ENCODE measurements around the gene ATG4C. TPM values are rescaled to one million over a fixed set of nuclear protein-coding genes. Genes with fewer than 3 reads are reported as not detected.
"Not testable (repeated sequence)": the region's sequence is repeated elsewhere in the genome, so short reads cannot be mapped to it uniquely, and the experiment has no call there.

Gene ATG4C
- total RNA-seq, 1 experiment from 2014 or later = 6.6 TPM

DNA sequence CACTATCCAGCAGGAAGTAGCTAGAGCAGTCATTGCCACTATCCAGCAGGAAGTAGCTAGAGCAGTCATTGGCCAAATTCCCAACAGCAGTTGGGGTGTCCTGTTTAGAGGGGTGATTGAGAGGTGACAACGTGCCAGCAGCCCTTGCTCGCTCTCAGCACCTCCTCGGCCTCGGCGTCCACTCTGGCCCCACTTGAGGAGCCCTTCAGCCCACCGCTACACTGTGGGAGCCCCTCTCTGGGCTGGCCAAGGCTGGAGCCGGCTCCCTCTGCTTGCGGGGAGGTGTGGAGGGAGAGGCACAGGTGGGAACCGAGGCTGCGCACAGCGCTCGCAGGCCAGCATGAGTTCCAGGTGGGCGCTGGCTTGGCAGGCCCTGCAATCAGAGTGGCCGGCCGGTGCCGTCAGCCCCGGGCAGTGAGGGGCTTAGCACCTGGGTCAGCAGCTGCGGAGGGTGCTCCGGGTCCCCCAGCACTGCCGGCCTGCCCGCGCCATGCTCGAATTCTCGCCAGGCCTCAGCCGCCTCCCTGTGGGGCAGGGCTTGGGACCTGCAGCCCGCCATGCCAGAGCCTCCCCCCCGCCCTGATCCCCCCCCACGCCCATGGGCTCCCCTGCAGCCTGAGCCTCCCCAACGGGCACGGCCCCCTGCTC lies 22.6 kb upstream of the ATG4C start:
- H3K4me3 ChIP-seq = not testable (repeated sequence)

DNA sequence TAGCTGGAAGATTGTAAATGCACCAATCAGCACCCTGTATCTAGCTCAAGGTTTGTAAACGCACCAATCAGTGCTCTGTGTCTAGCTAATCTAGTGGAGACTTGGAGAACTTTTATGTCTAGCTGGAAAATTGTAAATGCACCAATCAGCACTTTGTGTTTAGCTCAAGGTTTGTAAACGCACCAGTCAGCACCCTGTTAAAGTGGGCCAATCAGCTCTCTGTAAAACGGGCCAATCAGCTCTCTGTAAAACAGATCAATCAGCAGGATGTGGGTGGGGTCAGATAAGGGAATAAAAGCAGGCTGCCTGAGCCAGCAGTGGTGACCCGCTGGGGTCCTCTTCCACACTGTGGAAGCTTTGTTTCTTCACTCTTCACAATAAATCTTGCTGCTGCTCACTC lies 21.9 kb upstream of the ATG4C start:
- not testable (repeated sequence) for H3K27me3 ChIP-seq (replicated peaks); H3K36me3 ChIP-seq; DNase-seq (ENCODE audit: low read depth in 1 of 2, low spot score in 2 of 2); H3K4me3 ChIP-seq; H3K9me3 ChIP-seq (replicated peaks); H3K27ac ChIP-seq; H3K4me1 ChIP-seq (replicated peaks)

More for the DNA sequence above, 22.6 kb upstream of the ATG4C start:
- not testable (repeated sequence) for H3K4me1 ChIP-seq (replicated peaks); DNase-seq (ENCODE audit: low read depth in 1 of 2, low spot score in 2 of 2); H3K27ac ChIP-seq; H3K27me3 ChIP-seq (replicated peaks); H3K36me3 ChIP-seq; H3K9me3 ChIP-seq (replicated peaks)

DNA sequence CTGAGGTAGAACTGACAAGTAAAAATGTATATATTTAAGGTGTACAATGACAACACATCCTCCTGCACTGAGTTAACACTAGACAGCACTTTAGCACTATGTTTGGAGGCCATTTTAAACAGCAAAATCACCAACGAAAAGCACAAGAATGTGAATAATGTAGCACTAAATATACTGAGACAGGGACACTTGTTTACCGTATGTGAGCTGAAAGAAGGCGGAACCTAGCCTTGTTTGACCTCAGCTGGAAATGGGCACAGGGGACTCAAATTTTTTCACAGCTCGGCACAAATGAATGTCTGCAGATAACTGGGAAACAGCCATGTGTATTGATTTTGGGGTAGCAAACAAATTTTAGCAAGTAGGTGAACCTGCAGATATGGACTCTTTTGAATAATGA lies 18.0 kb upstream of the ATG4C start:
- H3K27me3 ChIP-seq (replicated peaks) = no peaks in the 10 kb centered on the region
- no peaks in the 10 kb centered on the region for H3K9me3 ChIP-seq (replicated peaks)
- H3K4me1 ChIP-seq (replicated peaks) = no peaks in the 10 kb centered on the region
- H3K27ac ChIP-seq = no peak overlapping the region
- H3K4me3 ChIP-seq = no peak overlapping the region
- no peaks in the 10 kb centered on the region for H3K36me3 ChIP-seq
- no peak for DNase-seq (ENCODE audit: low read depth in 1 of 2, low spot score in 2 of 2)

DNA sequence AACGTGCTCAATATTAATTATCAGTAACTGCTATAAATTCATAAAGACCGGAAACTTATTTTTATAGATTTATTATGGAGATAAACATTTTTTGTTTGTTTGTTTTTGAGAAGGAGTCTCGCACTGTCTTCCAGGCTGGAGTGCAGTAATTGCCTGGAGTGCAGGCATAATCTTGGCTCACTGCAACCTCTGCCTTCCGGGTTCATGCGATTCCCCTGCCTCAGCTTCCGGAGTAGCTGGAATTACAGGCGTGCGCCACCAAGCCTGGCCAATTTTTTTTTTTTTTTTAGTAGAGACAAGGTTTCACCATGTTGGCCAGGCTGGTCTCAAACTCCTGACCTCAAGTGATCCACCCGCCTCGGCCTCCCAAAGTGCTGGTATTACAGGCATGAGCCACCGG lies 15.4 kb upstream of the ATG4C start:
- H3K4me3 ChIP-seq; DNase-seq (ENCODE audit: low read depth in 1 of 2, low spot score in 2 of 2); H3K36me3 ChIP-seq; H3K9me3 ChIP-seq (replicated peaks); H3K27me3 ChIP-seq (replicated peaks); H3K4me1 ChIP-seq (replicated peaks); H3K27ac ChIP-seq: not testable (repeated sequence)

DNA sequence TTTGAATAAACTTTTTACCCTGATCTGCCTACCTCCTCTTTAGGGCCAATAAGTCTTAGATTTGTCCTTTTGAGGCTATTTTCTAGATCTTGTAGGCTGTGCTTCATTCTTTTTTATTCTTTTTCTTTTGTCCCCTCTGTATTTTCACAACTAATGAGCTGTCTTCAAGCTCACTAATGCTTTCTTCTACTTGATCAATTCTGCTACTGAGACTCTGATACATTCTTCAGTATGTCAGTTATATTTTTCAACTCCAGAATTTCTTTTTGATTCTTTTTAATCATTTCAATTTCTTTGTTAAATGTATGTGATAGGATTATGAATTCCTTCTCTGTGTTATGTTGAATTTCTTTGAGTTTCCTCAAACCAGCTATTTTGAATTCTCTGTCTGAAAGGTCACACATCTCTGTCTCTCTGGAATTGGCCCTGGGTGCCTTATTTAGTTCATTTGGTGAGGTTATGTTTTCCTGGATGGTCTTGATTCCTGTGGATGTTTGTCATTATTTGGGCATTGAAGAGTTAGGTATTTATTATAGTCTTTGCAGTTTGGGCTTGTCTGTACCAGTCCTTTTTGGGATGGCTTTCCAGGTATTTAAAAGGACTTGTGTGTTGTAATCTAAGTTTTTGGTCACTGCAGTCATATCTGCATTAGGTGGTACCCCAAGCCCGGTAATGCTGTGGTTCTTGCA lies 11.2 kb upstream of the ATG4C start:
- Histone ChIP-seq H3K27ac (no peak overlapping the region), H3K4me1 (replicated peaks) (no peaks in the 10 kb centered on the region), H3K4me3 (no peak overlapping the region), H3K36me3 (no peaks in the 10 kb centered on the region), H3K9me3 (replicated peaks) (no peaks in the 10 kb centered on the region), H3K27me3 (replicated peaks) (no peaks in the 10 kb centered on the region)
- no peak for DNase-seq (ENCODE audit: low read depth in 1 of 2, low spot score in 2 of 2)

DNA sequence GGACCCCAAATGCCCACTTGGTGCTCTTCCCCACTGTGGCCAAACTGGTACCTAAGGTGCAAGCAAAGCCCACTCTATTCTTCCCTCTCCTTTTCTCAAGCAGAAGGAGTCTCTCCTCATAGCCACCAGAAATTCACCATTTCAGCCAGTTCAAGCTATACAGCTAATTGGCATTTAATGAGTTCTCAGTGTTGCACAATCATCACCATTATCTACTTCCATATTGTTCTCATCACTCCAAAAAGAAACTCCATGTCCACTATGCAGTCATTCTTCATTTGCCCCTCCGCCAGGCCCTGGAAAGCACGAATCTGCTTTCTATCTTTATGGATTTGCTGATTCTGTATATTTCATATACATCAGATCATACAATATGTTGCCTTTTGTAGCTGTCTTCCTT lies 9.9 kb upstream of the ATG4C start:
- Histone ChIP-seq H3K4me1 (replicated peaks) (no peaks in the 10 kb centered on the region), H3K9me3 (replicated peaks) (no peaks in the 10 kb centered on the region), H3K27ac (no peak overlapping the region), H3K27me3 (replicated peaks) (no peaks in the 10 kb centered on the region), H3K36me3 (no peaks in the 10 kb centered on the region), H3K4me3 (no peak overlapping the region)
- no peak for DNase-seq (ENCODE audit: low read depth in 1 of 2, low spot score in 2 of 2)

DNA sequence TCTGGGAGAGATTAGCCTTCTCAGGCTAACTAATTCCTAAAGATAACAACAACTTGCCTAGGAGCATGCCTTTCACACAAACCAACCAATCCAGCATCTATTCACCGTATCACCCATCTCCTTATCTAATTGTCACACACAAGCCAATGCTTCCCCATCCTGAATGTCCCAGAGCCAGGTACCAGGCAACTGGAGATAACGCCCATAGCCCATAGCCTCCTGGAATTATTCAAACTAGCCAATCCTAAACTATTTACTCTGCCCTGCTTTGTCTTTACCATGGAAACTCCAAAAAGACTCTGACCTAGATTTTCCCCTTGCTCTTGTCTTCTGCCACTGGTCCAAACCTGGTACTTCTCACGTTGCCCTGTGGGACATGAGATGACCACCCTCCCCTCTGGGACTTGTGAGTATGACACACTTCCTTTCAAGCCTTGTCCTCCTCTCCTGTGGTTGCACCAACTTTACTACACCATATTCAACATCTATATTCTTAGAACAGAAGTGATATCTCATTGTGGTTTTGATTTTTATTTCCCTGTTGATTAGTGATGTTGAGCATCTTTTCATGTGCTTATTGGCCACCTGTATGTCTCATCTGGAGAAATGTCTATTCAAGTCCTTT lies 8.8 kb upstream of the ATG4C start:
- Histone ChIP-seq H3K9me3 (replicated peaks) (no peaks in the 10 kb centered on the region), H3K27me3 (replicated peaks) (no peaks in the 10 kb centered on the region), H3K27ac (no peak overlapping the region), H3K4me1 (replicated peaks) (no peaks in the 10 kb centered on the region), H3K36me3 (no peaks in the 10 kb centered on the region), H3K4me3 (no peak overlapping the region)
- DNase-seq (ENCODE audit: low read depth in 1 of 2, low spot score in 2 of 2) = no peak

DNA sequence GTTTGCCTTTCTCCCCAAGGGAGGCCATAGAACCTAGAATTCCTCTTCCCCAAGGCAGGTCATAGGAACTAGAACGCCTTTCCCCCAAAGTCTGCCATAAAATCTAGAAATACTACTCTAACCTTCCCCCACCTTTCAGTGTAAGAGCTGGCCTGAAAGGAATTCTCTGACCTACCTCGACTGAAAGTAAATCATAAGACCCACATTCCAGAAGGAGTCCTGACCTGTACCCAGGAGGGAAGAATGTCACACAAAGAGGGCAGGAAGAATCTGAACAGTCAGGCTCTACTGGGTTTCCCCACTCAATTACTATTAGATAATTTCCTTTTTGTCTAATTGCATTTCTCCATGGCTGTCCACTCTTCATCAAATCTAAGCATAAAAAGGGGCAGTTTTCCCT lies 5.7 kb upstream of the ATG4C start:
- Histone ChIP-seq H3K27me3 (replicated peaks) (no peaks in the 10 kb centered on the region), H3K9me3 (replicated peaks) (no peaks in the 10 kb centered on the region), H3K27ac (no peak overlapping the region), H3K4me1 (replicated peaks) (no peaks in the 10 kb centered on the region), H3K36me3 (no peaks in the 10 kb centered on the region), H3K4me3 (no peak overlapping the region)
- no peak for DNase-seq (ENCODE audit: low read depth in 1 of 2, low spot score in 2 of 2)

DNA sequence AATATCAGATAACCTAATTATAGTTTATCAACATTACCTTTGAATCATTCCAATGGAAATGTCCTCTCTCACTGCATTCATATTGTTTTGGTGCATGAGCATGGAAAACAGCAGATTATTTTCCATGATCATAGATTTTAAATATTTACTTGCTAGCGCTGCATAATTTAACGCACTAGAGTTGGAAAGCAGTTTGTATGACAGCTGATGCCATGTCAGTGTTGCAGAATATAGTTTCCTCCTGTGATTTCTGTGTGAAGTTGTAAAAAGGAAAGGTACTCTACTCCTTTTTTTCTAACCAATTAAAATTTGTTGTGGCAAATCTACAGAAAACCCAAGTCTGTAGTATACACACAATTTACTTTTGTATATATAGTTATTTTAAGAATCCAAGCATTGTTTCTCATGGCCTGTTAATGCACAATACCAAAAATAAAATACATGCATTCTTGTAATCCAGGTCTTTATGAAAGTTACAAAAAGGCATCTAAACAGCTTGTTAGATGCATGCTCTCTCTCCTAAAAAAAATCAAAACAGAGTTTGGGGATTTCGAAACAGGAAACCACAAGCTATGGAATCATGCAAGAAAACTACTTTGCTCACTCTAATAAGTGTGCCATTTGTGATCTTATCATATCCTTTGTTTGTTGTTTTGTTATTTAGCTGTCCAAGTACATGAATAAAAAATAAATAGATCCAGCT lies 1.9 kb upstream of the ATG4C start:
- Histone ChIP-seq H3K27ac (no peak overlapping the region), H3K4me3 (no peak overlapping the region), H3K9me3 (replicated peaks) (no peaks in the 10 kb centered on the region), H3K27me3 (replicated peaks) (no peaks in the 10 kb centered on the region), H3K4me1 (replicated peaks) (peaks cover 6% of the 10 kb centered on the region), H3K36me3 (no peaks in the 10 kb centered on the region)
- no peak for DNase-seq (ENCODE audit: low read depth in 1 of 2, low spot score in 2 of 2)

DNA sequence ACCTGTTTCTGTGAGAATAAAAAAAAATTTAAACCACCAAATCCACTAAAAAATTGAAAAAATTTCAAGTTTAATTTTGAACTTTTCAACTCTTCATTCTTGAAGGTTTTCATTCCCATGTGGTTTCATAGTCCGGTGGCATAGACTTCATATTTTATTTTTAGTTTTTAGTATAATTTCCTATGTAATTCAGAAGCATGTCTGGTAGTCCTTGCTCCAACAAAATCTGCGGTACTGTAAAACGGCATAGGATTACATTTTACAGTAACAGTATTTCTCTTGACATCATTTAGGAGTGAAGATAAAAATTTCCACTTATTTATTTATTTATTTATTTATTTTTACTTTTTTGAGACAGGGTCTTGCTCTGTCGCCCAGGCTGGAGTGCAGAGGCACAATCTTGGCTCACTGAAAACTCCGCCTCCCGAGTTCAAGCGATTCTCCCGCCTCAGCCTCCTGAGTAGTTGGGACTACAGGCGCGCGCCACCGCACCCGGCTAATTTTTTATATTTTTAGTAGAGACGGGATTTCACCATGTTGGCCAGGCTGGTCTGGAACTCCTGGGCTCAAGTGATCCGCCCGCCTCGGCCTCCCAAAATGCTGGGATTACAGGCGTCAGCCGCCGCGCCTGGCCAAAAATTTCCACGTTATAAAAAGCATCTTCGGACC lies 1.3 kb upstream of the ATG4C start:
- H3K36me3 ChIP-seq; H3K9me3 ChIP-seq (replicated peaks); DNase-seq (ENCODE audit: low read depth in 1 of 2, low spot score in 2 of 2); H3K4me1 ChIP-seq (replicated peaks); H3K4me3 ChIP-seq; H3K27me3 ChIP-seq (replicated peaks); H3K27ac ChIP-seq: not testable (repeated sequence)

DNA sequence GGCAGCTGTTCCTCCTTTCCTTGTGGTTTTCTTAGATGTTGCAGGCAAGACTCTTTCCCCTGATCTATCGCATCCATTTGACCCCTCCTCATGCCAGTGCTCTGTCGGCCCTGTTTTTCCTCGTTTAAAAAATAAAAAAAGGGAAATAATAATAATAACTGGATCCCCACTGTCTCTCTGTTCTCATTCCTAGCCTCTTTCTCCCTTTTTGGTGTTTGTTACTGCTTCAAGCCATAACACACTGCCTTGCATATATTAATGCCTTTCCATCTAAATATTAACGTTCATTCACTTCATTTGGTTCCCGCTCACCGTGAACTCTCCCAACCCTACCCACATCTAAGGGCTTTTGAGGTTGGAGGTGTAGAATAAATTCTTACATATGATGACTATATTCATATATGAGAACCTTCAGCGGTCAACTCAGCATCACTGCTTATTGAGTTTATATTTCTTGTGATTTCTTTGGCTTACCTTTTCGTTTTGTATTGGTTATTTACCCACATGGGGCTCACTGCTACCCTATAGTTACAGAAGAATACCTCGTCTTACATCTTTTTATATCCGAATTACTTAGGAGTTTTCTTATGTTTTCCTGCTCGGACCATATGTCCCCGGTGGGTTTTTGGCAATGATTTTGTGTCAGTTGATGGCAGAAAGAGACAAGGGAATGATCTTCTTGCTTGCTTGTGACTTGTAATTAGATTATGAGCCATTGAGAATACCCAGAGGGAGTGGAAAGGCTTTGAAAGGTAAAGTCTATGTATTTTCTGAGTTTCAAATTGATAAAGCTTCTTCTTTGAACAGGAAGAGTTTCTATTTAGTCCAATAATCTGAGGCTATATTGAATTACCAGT lies 805 bp downstream of the ATG4C start:
- no peaks in the 10 kb centered on the region for H3K27me3 ChIP-seq (replicated peaks)
- DNase-seq (ENCODE audit: low read depth in 1 of 2, low spot score in 2 of 2) = no peak
- no peak overlapping the region for H3K27ac ChIP-seq
- H3K4me3 ChIP-seq = peak overlapping the region; percentile 68
- no peaks in the 10 kb centered on the region for H3K36me3 ChIP-seq
- H3K9me3 ChIP-seq (replicated peaks) = no peaks in the 10 kb centered on the region
- H3K4me1 ChIP-seq (replicated peaks) = peaks cover 6% of the 10 kb centered on the region

DNA sequence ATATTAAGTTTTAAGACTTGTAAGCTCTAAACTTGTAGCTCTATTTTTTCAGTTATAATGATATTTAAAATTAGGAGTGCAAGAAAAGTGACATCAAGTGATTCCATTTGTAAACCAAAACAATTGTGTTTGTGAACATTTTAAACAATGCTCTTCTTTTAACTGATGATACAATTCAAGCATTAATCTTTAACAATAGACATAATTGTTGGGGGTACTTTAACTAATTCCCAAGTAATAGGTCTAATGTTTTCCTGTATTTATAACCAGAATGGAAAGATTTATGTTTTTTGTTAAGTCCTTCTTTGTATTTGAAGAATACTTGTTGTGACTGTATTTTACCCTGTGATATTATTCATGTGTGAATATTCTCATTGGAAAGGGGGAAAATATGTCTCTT lies 6.8 kb downstream of the ATG4C start:
- H3K4me1 ChIP-seq (replicated peaks) = no peaks in the 10 kb centered on the region
- H3K9me3 ChIP-seq (replicated peaks) = no peaks in the 10 kb centered on the region
- DNase-seq (ENCODE audit: low read depth in 1 of 2, low spot score in 2 of 2) = no peak
- H3K36me3 ChIP-seq = no peaks in the 10 kb centered on the region
- H3K27ac ChIP-seq = no peak overlapping the region
- no peaks in the 10 kb centered on the region for H3K27me3 ChIP-seq (replicated peaks)
- H3K4me3 ChIP-seq = no peak overlapping the region

DNA sequence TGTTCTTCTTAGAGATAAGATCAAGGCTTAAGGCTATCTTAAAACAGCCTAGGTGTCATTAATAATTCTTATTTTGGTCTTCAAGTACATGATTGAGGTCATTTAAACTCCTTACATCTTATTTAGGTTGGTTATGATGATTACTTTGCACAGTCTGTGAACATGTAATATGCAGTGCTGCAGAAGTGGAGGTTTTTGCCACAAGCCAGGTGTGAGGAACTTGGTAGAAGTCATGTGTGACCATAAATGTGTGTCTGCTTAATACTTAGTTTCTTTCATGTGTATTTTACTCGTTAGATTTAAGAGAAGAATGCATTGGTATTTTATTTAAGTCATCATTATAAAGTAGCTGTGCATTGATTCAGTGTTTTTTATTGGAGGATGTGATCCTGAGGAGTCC lies 10.1 kb downstream of the ATG4C start:
- Histone ChIP-seq H3K9me3 (replicated peaks) (no peaks in the 10 kb centered on the region), H3K27ac (no peak overlapping the region), H3K4me1 (replicated peaks) (no peaks in the 10 kb centered on the region), H3K4me3 (no peak overlapping the region), H3K36me3 (no peaks in the 10 kb centered on the region), H3K27me3 (replicated peaks) (no peaks in the 10 kb centered on the region)
- no peak for DNase-seq (ENCODE audit: low read depth in 1 of 2, low spot score in 2 of 2)

All from SJSA1 (cell line).